Neural progenitor cell (in vitro differentiated cells): ENCODE data around the gene TRIM25. TPM values are rescaled to one million over a fixed set of nuclear protein-coding genes. Genes with fewer than 3 reads are reported as not detected.

Source experiments
- DNase-seq: peaks from one replicate; pipeline ENCODE4 v3.0.0-alpha.2; 2016; ENCODE audit warnings: low spot score
- H2AFZ ChIP-seq: fragments of 200-600 bp; sonication (generic); replicated peaks from 2 replicates; pipeline ENCODE4 v1.6.1; 2016; ENCODE audit warnings: antibody characterized with exemption
- H3F3A ChIP-seq: fragments of 200-600 bp; sonication (generic); 2 replicates; pipeline ENCODE4 v1.6.1; 2016; ENCODE audit warnings: antibody characterized with exemption, low read depth
- H3K27ac ChIP-seq: fragments of 200-600 bp; sonication (generic); 2 replicates; pipeline ENCODE4 v1.5.1; 2016; ENCODE audit warnings: mild to moderate bottlenecking
- H3K27me3 ChIP-seq: fragments of 200-600 bp; sonication (generic); 2 replicates; pipeline ENCODE4 v1.6.1; 2016; ENCODE audit warnings: mild to moderate bottlenecking, moderate library complexity
- H3K36me3 ChIP-seq: fragments of 200-600 bp; sonication (generic); 2 replicates; pipeline ENCODE4 v1.5.1; 2016
- H3K4me1 ChIP-seq: fragments of 200-600 bp; sonication (generic); 2 replicates; pipeline ENCODE4 v1.6.1; 2016; ENCODE audit warnings: mixed run types
- H3K4me2 ChIP-seq: fragments of 200-600 bp; sonication (generic); 2 replicates; pipeline ENCODE4 v1.6.1; 2016
- H3K4me3 ChIP-seq: fragments of 200-600 bp; sonication (generic); 2 replicates; pipeline ENCODE4 v1.5.1; 2016
- H3K79me2 ChIP-seq: fragments of 200-600 bp; sonication (generic); 2 replicates; pipeline ENCODE4 v1.6.1; 2016; ENCODE audit warnings: low read depth
- H3K9ac ChIP-seq: fragments of 200-600 bp; sonication (generic); 2 replicates; pipeline ENCODE4 v1.6.1; 2016
- H3K9me3 ChIP-seq: fragments of 200-600 bp; sonication (generic); 2 replicates; pipeline ENCODE4 v1.5.1; 2016; ENCODE audit warnings: low read depth
- H4K20me1 ChIP-seq: fragments of 200-600 bp; sonication (generic); 2 replicates; pipeline ENCODE4 v1.6.1; 2016; ENCODE audit warnings: low read depth
- H3K27ac Mint-ChIP-seq: 3 replicates; pipeline ENCODE4 v1.8.0; 2021; ENCODE audit warnings: mixed read lengths
- H3K27me3 Mint-ChIP-seq: 2 replicates; pipeline ENCODE4 v1.8.0; 2022; ENCODE audit warnings: low read depth, mild to moderate bottlenecking, inconsistent platforms, moderate library complexity, mixed read lengths; ENCODE audit not compliant: insufficient read depth
- H3K36me3 Mint-ChIP-seq: 3 replicates; pipeline ENCODE4 v1.8.0; 2021; ENCODE audit warnings: mixed read lengths
- H3K4me1 Mint-ChIP-seq: 3 replicates; pipeline ENCODE4 v1.8.0; 2021; ENCODE audit warnings: mixed read lengths
- H3K4me3 Mint-ChIP-seq: 3 replicates; pipeline ENCODE4 v1.8.0; 2021; ENCODE audit warnings: mild to moderate bottlenecking, moderate library complexity, mixed read lengths
- H3K9me3 Mint-ChIP-seq: 3 replicates; pipeline ENCODE4 v1.8.0; 2020; ENCODE audit warnings: mixed read lengths
- CTCF ChIP-seq: fragments of 200-600 bp; sonication (generic); IDR thresholded peaks from 2 replicates; pipeline ENCODE4 v1.5.1; 2017; ENCODE audit warnings: antibody characterized with exemption, mild to moderate bottlenecking
- EZH2 ChIP-seq: fragments of 200-600 bp; sonication (generic); IDR thresholded peaks from 2 replicates; pipeline ENCODE4 v1.6.1; 2017; ENCODE audit warnings: antibody characterized with exemption, mild to moderate bottlenecking, moderate library complexity
- EZH2phosphoT487 ChIP-seq: fragments of 200-600 bp; sonication (generic); IDR thresholded peaks from 2 replicates; pipeline ENCODE4 v1.6.1; 2017; ENCODE audit warnings: antibody characterized with exemption
- total RNA-seq: library from RNA; depleted of rRNA; stranded (reverse); fragments of >200 nt; gene quantifications from 2 replicates; pipeline ENCODE4 v1.2.3, GENCODE V29; 2015; ENCODE audit warnings: low replicate concordance

TRIM25 gene
- total RNA-seq, 1 donor from 2014 or later, result 7.6 TPM

- Histone ChIP-seq H3K27me3 (peaks cover 40% of the 10 kb centered on the region), H3K4me2 (peak overlapping the region; percentile 89), H3K9me3 (no peaks in the 10 kb centered on the region), H3K79me2 (no peaks in the 10 kb centered on the region), H3K9ac (no peak overlapping the region), H3K4me1 (peaks cover 8% of the 10 kb centered on the region), H2AFZ (no peak overlapping the region), H3K4me3 (no peak overlapping the region), H3K36me3 (no peaks in the 10 kb centered on the region), H3F3A (no peaks in the 10 kb centered on the region), H4K20me1 (no peaks in the 10 kb centered on the region), H3K27ac (no peak overlapping the region)
- Mint-ChIP-seq H3K36me3 (peaks cover 3% of the 10 kb centered on the region), H3K27ac (no peak overlapping the region), H3K9me3 (peaks cover 5% of the 10 kb centered on the region), H3K4me1 (peaks cover 14% of the 10 kb centered on the region), H3K27me3 (peaks cover 11% of the 10 kb centered on the region), H3K4me3 (peak overlapping the region; percentile 90)
- no peak for DNase-seq
- no peak for TF ChIP-seq CTCF
- TF ChIP-seq EZH2, result no peak
- no peak for TF ChIP-seq EZH2phosphoT487
Measured at GRCh38 chr17:56912105-56912999, 1.5 kb downstream of the TRIM25 start.

GRCh38 chr17:56910509-56911235 lies 3.2 kb downstream of the TRIM25 start:
- TF ChIP-seq EZH2phosphoT487, result no peak
- TF ChIP-seq CTCF, result no peak
- no peak for TF ChIP-seq EZH2
- Histone ChIP-seq H3K4me1 (peaks cover 8% of the 10 kb centered on the region), H3F3A (no peaks in the 10 kb centered on the region), H3K27me3 (peaks cover 35% of the 10 kb centered on the region), H3K9ac (no peak overlapping the region), H3K9me3 (no peaks in the 10 kb centered on the region), H2AFZ (no peak overlapping the region), H3K79me2 (no peaks in the 10 kb centered on the region), H3K27ac (no peak overlapping the region), H4K20me1 (no peaks in the 10 kb centered on the region), H3K4me2 (no peak overlapping the region), H3K36me3 (no peaks in the 10 kb centered on the region), H3K4me3 (no peak overlapping the region)
- Mint-ChIP-seq H3K36me3 (peaks cover 11% of the 10 kb centered on the region), H3K4me3 (no peak overlapping the region), H3K27me3 (peaks cover 9% of the 10 kb centered on the region), H3K4me1 (peaks cover 10% of the 10 kb centered on the region), H3K9me3 (no peaks in the 10 kb centered on the region), H3K27ac (no peak overlapping the region)
- no peak for DNase-seq

GRCh38 chr17:56909742-56910508 lies 3.9 kb downstream of the TRIM25 start:
- Histone ChIP-seq H2AFZ (no peak overlapping the region), H3K27ac (no peak overlapping the region), H3K4me1 (peaks cover 3% of the 10 kb centered on the region), H3K36me3 (no peaks in the 10 kb centered on the region), H3K79me2 (no peaks in the 10 kb centered on the region), H3K9me3 (no peaks in the 10 kb centered on the region), H3K4me3 (no peak overlapping the region), H3F3A (no peaks in the 10 kb centered on the region), H3K27me3 (peaks cover 27% of the 10 kb centered on the region), H3K4me2 (no peak overlapping the region), H3K9ac (no peak overlapping the region), H4K20me1 (no peaks in the 10 kb centered on the region)
- Mint-ChIP-seq H3K4me1 (peaks cover 6% of the 10 kb centered on the region), H3K27me3 (peaks cover 5% of the 10 kb centered on the region), H3K36me3 (peaks cover 11% of the 10 kb centered on the region), H3K4me3 (no peak overlapping the region), H3K27ac (no peak overlapping the region), H3K9me3 (no peaks in the 10 kb centered on the region)
- DNase-seq, result no peak
- TF ChIP-seq EZH2phosphoT487 (no peak), EZH2 (no peak), CTCF (no peak)
